ENCODE data around the gene SEMG1. TPM values are rescaled to one million over a fixed set of nuclear protein-coding genes. Genes with fewer than 3 reads are reported as not detected.

The SEMG1 gene
- total RNA-seq, 1 experiment from 2014 or later, result 2.1 TPM

DNA sequence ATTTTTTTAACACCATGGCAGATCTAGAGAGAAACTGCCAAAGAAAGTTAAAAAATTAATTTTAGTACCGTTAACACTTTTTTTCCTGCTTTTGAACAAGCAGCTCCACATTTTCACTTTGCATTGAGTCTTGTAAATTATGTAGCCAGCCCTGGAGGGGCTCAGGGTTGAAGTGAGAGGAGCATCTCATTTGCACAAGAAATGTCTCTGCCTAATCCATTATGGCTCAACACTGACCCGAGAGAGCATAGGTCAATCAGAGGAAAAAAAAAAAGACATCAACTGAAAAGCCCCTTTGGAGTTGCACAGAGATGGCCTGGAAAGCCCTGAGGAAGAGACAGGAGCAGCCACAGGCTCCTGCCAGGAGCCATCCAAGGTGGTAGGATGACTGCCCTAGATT is 51.8 kb downstream of the SEMG1 start (continued):
- TF ChIP-seq ZSCAN18 (CRISPR knock-in tag; IDR thresholded peaks at IDR 0.05), result no peak
- TF ChIP-seq, protein P1, sequence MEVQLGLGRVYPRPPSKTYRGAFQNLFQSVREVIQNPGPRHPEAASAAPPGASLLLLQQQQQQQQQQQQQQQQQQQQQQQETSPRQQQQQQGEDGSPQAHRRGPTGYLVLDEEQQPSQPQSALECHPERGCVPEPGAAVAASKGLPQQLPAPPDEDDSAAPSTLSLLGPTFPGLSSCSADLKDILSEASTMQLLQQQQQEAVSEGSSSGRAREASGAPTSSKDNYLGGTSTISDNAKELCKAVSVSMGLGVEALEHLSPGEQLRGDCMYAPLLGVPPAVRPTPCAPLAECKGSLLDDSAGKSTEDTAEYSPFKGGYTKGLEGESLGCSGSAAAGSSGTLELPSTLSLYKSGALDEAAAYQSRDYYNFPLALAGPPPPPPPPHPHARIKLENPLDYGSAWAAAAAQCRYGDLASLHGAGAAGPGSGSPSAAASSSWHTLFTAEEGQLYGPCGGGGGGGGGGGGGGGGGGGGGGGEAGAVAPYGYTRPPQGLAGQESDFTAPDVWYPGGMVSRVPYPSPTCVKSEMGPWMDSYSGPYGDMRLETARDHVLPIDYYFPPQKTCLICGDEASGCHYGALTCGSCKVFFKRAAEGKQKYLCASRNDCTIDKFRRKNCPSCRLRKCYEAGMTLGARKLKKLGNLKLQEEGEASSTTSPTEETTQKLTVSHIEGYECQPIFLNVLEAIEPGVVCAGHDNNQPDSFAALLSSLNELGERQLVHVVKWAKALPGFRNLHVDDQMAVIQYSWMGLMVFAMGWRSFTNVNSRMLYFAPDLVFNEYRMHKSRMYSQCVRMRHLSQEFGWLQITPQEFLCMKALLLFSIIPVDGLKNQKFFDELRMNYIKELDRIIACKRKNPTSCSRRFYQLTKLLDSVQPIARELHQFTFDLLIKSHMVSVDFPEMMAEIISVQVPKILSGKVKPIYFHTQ (CRISPR knock-in tag; IDR thresholded peaks at IDR 0.05), result no peak

Other genes starting within 250 kb of the SEMG1 start
- 35.9 to 37.7 TPM (median 36.7 TPM) in 3 replicates for gene TOMM34, start 246.6 kb upstream of the SEMG1 start, total RNA-seq (2021)
- gene STK4, start 240.5 kb upstream of the SEMG1 start, total RNA-seq (2021), result 36.0 to 41.2 TPM (median 37.9 TPM) in 3 replicates
- gene KCNS1, start 105.9 kb upstream of the SEMG1 start, total RNA-seq (2021), result 1.2 to 2.1 TPM (median 2.1 TPM) in 3 replicates
- not detected in 3 replicates for gene WFDC5, start 91.9 kb upstream of the SEMG1 start, total RNA-seq (2021)
- not detected in 3 replicates for gene WFDC12, start 82.6 kb upstream of the SEMG1 start, total RNA-seq (2021)
- gene PI3, start 32.1 kb upstream of the SEMG1 start, total RNA-seq (2021), result not detected in 3 replicates
- not detected in 3 replicates for gene SEMG2, start 14.3 kb downstream of the SEMG1 start, total RNA-seq (2021)
- gene SLPI, start 47.5 kb downstream of the SEMG1 start, total RNA-seq (2021), result 0.60 to 0.78 TPM (median 0.74 TPM) in 3 replicates
- gene RBPJL, start 99.8 kb downstream of the SEMG1 start, total RNA-seq (2021), result 0.78 to 0.85 TPM (median 0.80 TPM) in 3 replicates
- gene MATN4, start 101.3 kb downstream of the SEMG1 start, total RNA-seq (2021), result 1.9 to 2.5 TPM (median 2.2 TPM) in 3 replicates
- 64.0 to 69.6 TPM (median 69.5 TPM) in 3 replicates for gene SDC4, start 141.4 kb downstream of the SEMG1 start, total RNA-seq (2021)
- gene SYS1, start 156.1 kb downstream of the SEMG1 start, total RNA-seq (2021), result 15.4 to 20.1 TPM (median 16.4 TPM) in 3 replicates
- 0.37 to 0.85 TPM in 2 of 3 replicates, not detected in the other for gene TP53TG5, start 171.3 kb downstream of the SEMG1 start, total RNA-seq (2021)
- 58.7 to 65.8 TPM (median 61.1 TPM) in 3 replicates for gene DBNDD2, start 201.3 kb downstream of the SEMG1 start, total RNA-seq (2021)
- gene PIGT, start 209.1 kb downstream of the SEMG1 start, total RNA-seq (2021), result 63.7 to 67.7 TPM (median 67.7 TPM) in 3 replicates